Measurements from ENCODE around the gene FOXN1.

DNA sequence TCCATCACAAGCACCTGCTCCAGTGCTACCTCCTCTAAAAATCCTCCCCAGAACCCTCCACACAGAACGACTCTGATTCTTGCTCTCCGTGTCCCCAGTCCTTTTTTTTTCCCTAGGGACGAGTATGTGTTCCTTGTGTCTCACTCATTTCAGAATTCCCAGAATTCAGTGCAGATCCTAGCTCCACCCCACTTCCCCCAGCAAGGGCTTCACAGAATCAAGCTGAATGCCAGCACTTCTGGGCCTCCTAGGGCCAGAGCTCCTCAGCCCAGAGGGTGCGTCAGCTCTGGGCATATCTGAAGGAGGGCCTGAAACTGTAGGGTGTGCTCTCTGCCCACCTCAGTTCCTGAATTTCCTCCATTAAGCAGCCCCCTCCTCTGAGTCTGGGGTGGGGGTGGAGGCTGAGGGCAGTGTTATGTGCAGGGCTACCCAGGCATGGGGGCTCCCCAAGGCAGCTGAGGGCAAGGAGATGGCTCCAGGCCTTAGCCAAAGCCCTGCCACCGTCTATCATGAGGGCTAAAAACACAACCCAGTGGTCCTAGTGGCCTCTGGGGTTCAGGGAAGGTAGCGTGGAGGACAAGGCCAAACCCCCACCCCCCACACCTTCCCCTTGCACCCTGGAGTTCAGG is 39.8 kb downstream of the FOXN1 start:
- no peak for TF ChIP-seq ZNF12 (CRISPR knock-in tag; IDR thresholded peaks at IDR 0.05)
- TF ChIP-seq, protein P1, sequence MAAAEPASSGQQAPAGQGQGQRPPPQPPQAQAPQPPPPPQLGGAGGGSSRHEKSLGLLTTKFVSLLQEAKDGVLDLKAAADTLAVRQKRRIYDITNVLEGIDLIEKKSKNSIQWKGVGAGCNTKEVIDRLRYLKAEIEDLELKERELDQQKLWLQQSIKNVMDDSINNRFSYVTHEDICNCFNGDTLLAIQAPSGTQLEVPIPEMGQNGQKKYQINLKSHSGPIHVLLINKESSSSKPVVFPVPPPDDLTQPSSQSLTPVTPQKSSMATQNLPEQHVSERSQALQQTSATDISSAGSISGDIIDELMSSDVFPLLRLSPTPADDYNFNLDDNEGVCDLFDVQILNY (CRISPR knock-in tag; conservative IDR thresholded peaks at IDR 0.05): no peak
- TF ChIP-seq EZH2 (conservative IDR thresholded peaks at IDR 0.05; ENCODE audit: low read depth, low read length): no peak

Data from HepG2 (cell line).